Activated naive CD8-positive, alpha-beta T cell treated with anti-CD3 and anti-CD28 coated beads, Interleukin-2, amount 10 ng/mL, durations not matched to agents 7 days and 5 days (primary cell): ENCODE measurements around the gene BBS12. TPM values are rescaled to one million over a fixed set of nuclear protein-coding genes. Genes with fewer than 3 reads are reported as not detected.

Experiments used
- ATAC-seq: fragments of 150-1000 bp; cut with Tn5 transposase; one replicate; pipeline ENCODE4 v1.10.0; 2021; ENCODE audit warnings: low read depth, moderate library complexity
- POLR2A ChIA-PET: fragments of 350-600 bp; sonication (Branson Sonifier 250); formaldehyde crosslinking; loops from one replicate; lab custom pipeline; 2021; ENCODE audit warnings: antibody characterized with exemption; lab: Charles Lee
- DNase-seq: peaks from one replicate; pipeline ENCODE4 v3.0.0; 2021
- H3K27ac Mint-ChIP-seq: one replicate; pipeline ENCODE4 v1.8.0; 2022; ENCODE audit warnings: mild to moderate bottlenecking, mixed read lengths
- H3K27me3 Mint-ChIP-seq: one replicate; pipeline ENCODE4 v1.8.0; 2022; ENCODE audit warnings: mild to moderate bottlenecking, moderate library complexity, mixed read lengths
- H3K36me3 Mint-ChIP-seq: one replicate; pipeline ENCODE4 v1.8.0; 2021; ENCODE audit warnings: mild to moderate bottlenecking, mixed read lengths
- H3K4me1 Mint-ChIP-seq: one replicate; pipeline ENCODE4 v1.8.0; 2021; ENCODE audit warnings: mixed read lengths
- H3K4me3 Mint-ChIP-seq: one replicate; pipeline ENCODE4 v1.8.0; 2022; ENCODE audit warnings: mild to moderate bottlenecking, moderate library complexity, mixed read lengths
- H3K9me3 Mint-ChIP-seq: one replicate; pipeline ENCODE4 v1.8.0; 2021; ENCODE audit warnings: mixed read lengths
- total RNA-seq, 2 experiments: library from RNA; stranded (reverse); gene quantifications; one replicate each; pipeline ENCODE4 v1.2.3, GENCODE V29; 2021

Gene BBS12
- total RNA-seq, 2 experiments from 2014 or later = 1.7 to 2.7 TPM

DNA sequence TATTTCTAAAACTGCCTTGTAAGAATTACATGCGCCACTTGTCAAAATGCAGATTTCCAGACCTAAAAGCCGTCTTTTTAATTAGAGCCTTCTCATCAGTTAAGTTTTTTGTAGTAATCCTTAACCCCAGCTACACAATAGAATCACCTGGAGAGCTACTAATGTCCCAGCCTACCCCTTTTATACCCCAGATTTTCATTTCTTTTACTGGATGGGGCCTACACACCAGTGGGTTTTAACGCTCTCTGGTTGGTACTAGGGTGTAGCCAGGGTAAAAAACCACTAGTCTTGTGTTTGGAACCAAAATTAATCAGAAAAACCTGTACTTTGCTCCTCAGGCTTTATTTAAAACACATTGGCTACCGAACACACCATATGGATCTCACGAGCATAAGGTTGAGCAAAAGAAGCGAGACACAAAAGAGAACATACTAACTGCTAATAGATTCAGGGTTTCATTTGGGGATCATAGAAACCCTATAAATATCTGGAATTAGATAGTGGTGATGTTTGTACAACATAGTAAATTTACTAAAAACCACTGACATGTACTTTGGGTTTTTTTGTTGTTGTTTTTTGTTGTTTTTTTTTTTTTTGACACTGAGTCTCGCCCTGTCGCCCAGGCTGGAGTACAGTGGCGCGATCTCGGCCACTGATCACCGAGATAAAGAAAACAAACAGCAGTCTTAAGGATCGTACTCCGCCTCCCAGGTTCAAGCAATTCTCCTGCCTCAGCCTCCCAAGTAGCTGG is 30.6 kb downstream of the BBS12 start:
- Mint-ChIP-seq H3K36me3 (no peaks in the 10 kb centered on the region), H3K4me3 (peak overlapping the region; percentile 67), H3K9me3 (no peaks in the 10 kb centered on the region), H3K4me1 (peaks cover 24% of the 10 kb centered on the region), H3K27ac (no peak overlapping the region), H3K27me3 (no peaks in the 10 kb centered on the region)
- no peak for DNase-seq
- ATAC-seq = no peak
- POLR2A ChIA-PET = no interaction called here

DNA sequence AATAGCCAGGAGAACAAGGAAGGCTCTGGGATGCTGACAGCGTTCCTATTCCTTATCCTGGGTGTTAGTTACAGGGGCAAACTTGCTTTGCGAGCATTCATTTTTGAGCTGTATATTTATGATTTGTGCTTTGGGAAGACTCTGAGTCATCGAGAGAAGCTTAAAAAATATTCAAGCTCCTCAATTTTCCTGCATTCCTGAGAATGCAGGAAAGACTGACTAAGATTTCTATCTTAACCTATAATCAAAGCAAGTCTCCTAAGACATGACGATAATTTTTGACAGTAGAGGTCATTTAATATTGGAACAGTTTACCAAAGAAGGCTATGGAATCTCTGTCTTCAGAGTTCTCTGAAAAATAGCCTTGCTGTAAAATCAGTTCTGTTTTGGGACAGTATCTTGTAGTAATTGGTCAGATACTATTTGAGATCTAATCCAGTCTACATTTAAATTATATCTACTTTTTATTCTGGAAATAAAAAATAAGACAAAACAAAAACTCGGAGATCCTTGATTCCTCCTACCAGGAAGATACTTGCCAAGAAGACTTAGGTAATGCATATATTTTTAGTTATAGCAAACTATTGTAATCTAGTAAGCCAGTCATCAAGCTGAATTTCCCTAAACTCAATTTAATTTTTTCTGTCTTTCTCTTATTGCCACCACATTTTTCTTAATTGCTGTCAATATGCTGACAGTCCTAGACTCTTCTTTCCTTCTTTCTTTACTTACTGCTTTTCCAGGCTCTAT is 31.7 kb downstream of the BBS12 start:
- Mint-ChIP-seq H3K4me1 (peaks cover 22% of the 10 kb centered on the region), H3K9me3 (no peaks in the 10 kb centered on the region), H3K27ac (no peak overlapping the region), H3K4me3 (no peak overlapping the region), H3K36me3 (no peaks in the 10 kb centered on the region), H3K27me3 (no peaks in the 10 kb centered on the region)
- POLR2A ChIA-PET = no interaction called here
- ATAC-seq (no peak), DNase-seq (no peak)

DNA sequence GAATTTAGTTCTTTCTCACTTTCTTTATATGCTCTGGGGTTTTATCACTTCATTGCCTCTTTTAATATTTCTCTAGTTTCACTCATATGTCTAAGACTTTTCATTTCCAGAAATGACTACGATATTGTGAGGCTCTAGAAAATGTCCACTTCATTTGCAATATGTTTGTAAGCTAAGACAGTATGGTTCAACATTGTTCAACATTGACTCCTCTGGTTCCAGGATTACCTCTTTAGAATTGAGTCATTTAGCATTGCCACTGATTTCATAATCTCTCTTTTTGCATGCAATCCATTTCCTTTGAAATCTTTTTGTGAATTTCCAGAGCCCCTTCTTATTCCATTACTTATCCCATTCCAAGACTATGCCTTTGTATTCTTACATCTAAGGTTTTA is 32.3 kb downstream of the BBS12 start:
- no peak overlapping the region for H3K27ac Mint-ChIP-seq
- no peaks in the 10 kb centered on the region for H3K36me3 Mint-ChIP-seq
- no peaks in the 10 kb centered on the region for H3K27me3 Mint-ChIP-seq
- H3K9me3 Mint-ChIP-seq = no peaks in the 10 kb centered on the region
- no peak overlapping the region for H3K4me3 Mint-ChIP-seq
- DNase-seq (no peak), ATAC-seq (no peak)
- H3K4me1 Mint-ChIP-seq = peaks cover 21% of the 10 kb centered on the region
- POLR2A ChIA-PET = no interaction called here

DNA sequence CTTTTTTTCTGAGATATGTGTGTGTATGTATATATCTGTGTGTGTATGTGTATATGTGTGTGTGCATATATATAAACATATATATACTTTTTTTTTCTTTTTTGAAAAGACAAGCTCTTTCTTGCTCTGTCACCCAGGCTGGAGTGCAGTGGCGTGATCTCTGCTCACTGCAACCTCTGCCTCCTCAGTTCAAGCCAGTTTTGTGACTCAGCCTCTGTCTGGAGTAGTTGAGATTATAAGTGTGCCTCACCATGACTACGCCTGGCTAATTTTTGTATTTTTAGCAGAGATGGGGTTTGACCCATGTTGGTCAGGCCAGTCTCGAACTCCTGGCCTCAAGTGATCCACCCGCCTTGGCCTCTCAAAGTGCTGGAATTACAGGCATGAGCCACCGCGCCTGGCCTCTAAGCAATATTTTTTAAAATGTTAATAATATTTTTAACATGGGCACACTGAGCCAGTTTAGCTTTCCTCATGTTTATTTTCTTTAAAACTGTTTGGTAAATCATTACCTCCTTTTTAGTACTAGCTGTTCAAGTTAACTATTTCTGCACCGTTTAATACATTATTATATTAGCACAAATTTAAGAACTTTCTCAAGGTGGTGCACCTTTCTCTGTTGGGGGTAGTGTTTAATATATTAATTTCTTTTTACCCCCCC is 33.3 kb downstream of the BBS12 start:
- H3K36me3 Mint-ChIP-seq = no peaks in the 10 kb centered on the region
- H3K4me1 Mint-ChIP-seq = peaks cover 21% of the 10 kb centered on the region
- DNase-seq (no peak), ATAC-seq (no peak)
- H3K4me3 Mint-ChIP-seq = no peak overlapping the region
- no peaks in the 10 kb centered on the region for H3K9me3 Mint-ChIP-seq
- POLR2A ChIA-PET = no interaction called here
- H3K27ac Mint-ChIP-seq = no peak overlapping the region
- no peaks in the 10 kb centered on the region for H3K27me3 Mint-ChIP-seq

DNA sequence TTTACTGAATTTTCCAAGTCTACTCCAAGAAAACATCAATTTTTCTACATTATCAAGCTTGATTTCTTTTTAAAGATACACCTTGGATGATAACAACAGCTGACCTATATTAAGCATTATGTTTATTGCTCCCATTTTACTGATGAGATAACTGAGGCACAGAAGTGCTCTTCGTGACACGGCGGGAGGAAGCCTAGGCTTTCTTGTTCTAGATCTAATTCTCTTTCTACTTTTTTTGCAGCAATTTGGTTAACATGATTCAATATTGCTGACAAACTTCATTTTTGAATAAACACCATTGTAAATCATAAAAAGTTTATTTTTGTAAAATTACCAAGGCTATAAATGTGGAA is 33.8 kb downstream of the BBS12 start:
- peaks cover 18% of the 10 kb centered on the region for H3K4me1 Mint-ChIP-seq
- peaks cover 2% of the 10 kb centered on the region for H3K27me3 Mint-ChIP-seq
- POLR2A ChIA-PET = no interaction called here
- no peaks in the 10 kb centered on the region for H3K9me3 Mint-ChIP-seq
- H3K27ac Mint-ChIP-seq = no peak overlapping the region
- DNase-seq (no peak), ATAC-seq (no peak)
- no peaks in the 10 kb centered on the region for H3K36me3 Mint-ChIP-seq
- no peak overlapping the region for H3K4me3 Mint-ChIP-seq

DNA sequence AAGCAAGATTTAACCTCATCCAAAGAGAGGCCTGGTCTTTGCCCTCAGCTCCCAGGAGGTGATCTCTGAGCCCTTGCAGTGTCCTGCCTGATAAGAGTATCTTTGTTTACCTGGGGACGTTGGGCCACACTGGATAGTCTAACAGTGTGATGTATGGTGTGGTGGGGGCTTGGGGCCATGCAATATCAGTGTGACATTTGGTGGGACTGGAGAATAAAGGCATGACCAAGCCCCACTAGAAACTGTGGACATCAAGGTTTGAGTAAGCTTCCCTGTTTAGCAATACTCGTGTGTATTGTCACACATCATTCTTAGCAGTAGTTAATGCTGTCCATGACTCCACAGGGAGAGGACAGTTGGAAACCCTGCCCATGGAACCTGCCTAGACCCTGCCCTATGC is 34.4 kb downstream of the BBS12 start:
- peaks cover 17% of the 10 kb centered on the region for H3K4me1 Mint-ChIP-seq
- H3K27me3 Mint-ChIP-seq = peaks cover 2% of the 10 kb centered on the region
- POLR2A ChIA-PET = no interaction called here
- H3K36me3 Mint-ChIP-seq = no peaks in the 10 kb centered on the region
- no peaks in the 10 kb centered on the region for H3K9me3 Mint-ChIP-seq
- no peak for ATAC-seq
- no peak overlapping the region for H3K27ac Mint-ChIP-seq
- no peak for DNase-seq
- H3K4me3 Mint-ChIP-seq = no peak overlapping the region

DNA sequence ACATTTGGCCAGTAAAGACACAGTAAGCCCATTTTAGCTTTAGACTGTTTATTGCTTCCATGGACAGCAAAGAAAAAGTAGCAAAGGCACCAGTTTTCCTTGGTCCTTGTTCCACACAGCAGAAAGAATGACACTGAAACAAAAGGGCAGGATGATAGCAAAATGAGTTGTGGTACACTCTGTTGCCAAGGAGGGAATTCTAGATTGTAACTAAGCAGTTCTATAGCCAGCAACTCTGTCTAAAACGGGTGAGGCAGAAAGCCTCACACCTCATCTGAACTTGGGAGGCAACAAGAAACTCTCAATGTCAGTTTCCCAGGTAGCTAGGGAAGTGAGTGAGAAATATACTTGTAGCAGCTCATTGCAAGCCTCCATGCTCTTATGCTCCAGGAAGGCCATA is 39.2 kb downstream of the BBS12 start:
- DNase-seq = no peak
- Mint-ChIP-seq H3K27me3 (peaks cover 2% of the 10 kb centered on the region), H3K36me3 (no peaks in the 10 kb centered on the region), H3K27ac (no peak overlapping the region), H3K4me1 (no peaks in the 10 kb centered on the region), H3K4me3 (no peak overlapping the region), H3K9me3 (no peaks in the 10 kb centered on the region)
- POLR2A ChIA-PET = no interaction called here
- ATAC-seq = no peak

DNA sequence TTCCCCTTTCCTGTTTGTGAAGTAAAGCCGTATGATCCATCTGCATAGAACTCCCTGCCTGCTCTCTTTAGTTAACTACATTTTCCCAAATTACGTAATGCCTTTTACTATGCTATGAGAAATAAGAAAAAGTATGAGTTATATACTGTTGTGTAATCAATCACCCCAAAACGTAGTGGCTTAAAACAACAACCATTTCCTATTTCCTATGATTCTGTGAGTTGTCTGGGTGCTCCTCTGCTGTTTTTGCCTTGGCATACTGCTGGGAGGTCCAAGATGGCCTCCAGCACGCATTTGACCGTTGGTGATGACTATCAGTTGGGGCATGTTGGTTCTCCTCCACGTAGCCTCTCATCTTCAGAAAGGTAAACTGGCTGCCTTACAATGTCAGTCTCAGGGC is 39.8 kb downstream of the BBS12 start:
- ATAC-seq (no peak), DNase-seq (no peak)
- no peaks in the 10 kb centered on the region for H3K4me1 Mint-ChIP-seq
- H3K27me3 Mint-ChIP-seq = peaks cover 2% of the 10 kb centered on the region
- POLR2A ChIA-PET = no interaction called here
- no peaks in the 10 kb centered on the region for H3K36me3 Mint-ChIP-seq
- no peak overlapping the region for H3K27ac Mint-ChIP-seq
- no peak overlapping the region for H3K4me3 Mint-ChIP-seq
- H3K9me3 Mint-ChIP-seq = no peaks in the 10 kb centered on the region

DNA sequence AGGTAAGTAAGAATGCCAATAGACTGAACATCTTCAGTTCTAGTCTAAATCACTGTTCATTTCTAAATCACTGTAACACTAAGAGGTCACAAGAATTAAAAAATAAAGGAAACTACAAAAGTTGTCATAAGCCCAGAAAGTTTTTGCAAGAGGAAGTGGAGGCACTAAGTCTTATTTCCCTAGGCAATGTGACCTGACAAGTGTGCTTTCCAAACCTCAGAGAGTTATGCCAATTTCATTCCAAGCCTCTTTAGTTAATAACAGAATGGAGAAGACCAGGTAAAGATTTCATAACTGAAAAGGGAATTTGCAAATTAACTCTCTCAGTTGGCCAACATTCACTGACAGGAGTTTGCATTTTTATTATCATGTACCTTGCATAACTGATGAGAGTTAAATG is 40.5 kb downstream of the BBS12 start:
- H3K9me3 Mint-ChIP-seq = no peaks in the 10 kb centered on the region
- H3K4me3 Mint-ChIP-seq = no peak overlapping the region
- ATAC-seq = no peak
- H3K36me3 Mint-ChIP-seq = no peaks in the 10 kb centered on the region
- no peaks in the 10 kb centered on the region for H3K4me1 Mint-ChIP-seq
- H3K27ac Mint-ChIP-seq = no peak overlapping the region
- peaks cover 2% of the 10 kb centered on the region for H3K27me3 Mint-ChIP-seq
- DNase-seq = no peak
- POLR2A ChIA-PET = no interaction called here

DNA sequence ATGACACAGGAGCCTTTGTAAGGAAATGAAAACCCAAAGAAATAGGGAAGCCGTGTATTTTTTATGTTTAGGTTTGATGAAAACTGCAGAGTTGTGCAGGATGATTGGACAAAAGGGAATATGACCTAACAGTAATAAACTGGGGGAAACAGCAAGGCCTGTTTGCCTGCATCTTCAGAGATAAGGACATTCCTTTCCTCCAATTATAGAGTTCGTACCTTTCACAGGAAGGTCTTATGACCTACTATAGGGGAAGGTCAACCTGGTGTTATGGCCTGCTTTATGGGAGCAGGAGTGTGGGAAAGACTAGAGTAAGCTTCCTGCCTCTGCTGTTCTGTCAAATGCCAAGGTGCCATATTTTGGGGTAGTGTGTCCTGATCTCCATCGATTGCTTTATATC is 42.5 kb downstream of the BBS12 start:
- DNase-seq (no peak), ATAC-seq (no peak)
- peaks cover 4% of the 10 kb centered on the region for H3K27me3 Mint-ChIP-seq

DNA sequence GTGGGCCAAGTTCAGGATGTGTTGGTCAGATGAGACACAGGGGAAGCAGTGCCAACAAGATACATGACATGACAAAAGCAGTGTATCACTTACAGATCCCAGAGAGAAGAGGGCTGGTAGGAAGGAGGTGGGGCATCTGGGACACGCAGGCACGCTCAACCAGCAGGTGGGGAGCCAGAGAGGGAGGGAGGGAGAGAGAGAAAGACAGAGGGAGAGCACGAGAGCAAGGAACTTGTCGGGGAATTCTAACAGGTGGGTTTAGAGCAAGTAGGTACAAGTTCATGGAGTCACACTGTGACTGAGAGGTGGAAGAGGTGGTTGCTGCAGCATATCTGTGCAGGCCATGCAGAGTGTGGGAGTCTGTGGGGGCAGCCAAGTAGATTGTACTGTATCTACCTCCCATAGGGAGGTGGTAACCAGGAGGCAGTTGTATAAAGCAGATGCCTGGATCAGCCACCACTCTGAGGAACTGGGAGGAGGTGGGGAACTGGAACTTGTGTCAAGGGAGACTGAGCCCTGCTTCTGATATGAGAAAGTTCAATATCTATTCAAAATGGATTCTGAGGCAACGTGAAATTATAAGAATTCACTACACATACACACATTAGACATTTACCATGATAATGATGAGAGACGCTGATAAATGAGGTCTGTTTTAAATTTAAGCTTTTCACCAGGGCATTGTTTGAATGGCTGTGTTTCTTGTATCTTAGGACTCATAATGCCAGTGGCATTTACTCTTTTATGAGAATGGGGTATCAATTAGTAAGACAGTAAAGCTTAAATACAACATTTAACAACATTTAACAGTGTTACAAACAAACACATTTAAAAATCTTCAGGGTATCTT is 43.7 kb downstream of the BBS12 start:
- DNase-seq (no peak), ATAC-seq (no peak)
- peaks cover 2% of the 10 kb centered on the region for H3K36me3 Mint-ChIP-seq
- H3K27me3 Mint-ChIP-seq = peaks cover 6% of the 10 kb centered on the region
- H3K27ac Mint-ChIP-seq = no peak overlapping the region
- no peak overlapping the region for H3K4me3 Mint-ChIP-seq
- POLR2A ChIA-PET = no interaction called here
- no peaks in the 10 kb centered on the region for H3K9me3 Mint-ChIP-seq
- no peaks in the 10 kb centered on the region for H3K4me1 Mint-ChIP-seq

More for the DNA sequence above, 42.5 kb downstream of the BBS12 start:
- no peaks in the 10 kb centered on the region for H3K4me1 Mint-ChIP-seq
- peaks cover under 1% of the 10 kb centered on the region for H3K36me3 Mint-ChIP-seq
- no peak overlapping the region for H3K27ac Mint-ChIP-seq
- POLR2A ChIA-PET = no interaction called here
- no peak overlapping the region for H3K4me3 Mint-ChIP-seq
- no peaks in the 10 kb centered on the region for H3K9me3 Mint-ChIP-seq

DNA sequence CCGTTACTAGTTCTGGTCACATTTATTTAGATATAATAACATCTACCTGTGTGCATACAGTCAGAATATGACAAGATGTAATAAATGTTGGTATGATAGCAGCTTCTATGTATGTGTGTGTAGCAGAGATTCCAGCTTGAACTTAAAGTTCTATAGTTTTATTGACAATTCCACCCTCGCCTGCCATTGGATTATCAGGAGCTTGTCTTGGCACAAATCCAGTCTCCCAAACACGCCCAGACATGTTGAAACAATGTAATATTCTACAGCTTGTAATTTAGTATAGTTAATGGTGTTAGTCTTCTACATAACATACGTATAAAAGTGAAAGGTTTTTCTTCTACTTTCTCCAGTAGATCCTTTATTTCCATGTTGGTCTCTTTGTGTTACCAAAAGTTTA is 44.4 kb downstream of the BBS12 start:
- H3K36me3 Mint-ChIP-seq = peaks cover 2% of the 10 kb centered on the region
- POLR2A ChIA-PET = no interaction called here
- no peaks in the 10 kb centered on the region for H3K9me3 Mint-ChIP-seq
- ATAC-seq (no peak), DNase-seq (no peak)
- no peaks in the 10 kb centered on the region for H3K4me1 Mint-ChIP-seq
- H3K4me3 Mint-ChIP-seq = no peak overlapping the region
- no peak overlapping the region for H3K27ac Mint-ChIP-seq
- peaks cover 13% of the 10 kb centered on the region for H3K27me3 Mint-ChIP-seq
